GM10847 (cell line): ENCODE data around the gene SUGCT.

ENCODE experiments used
- POLR2A ChIP-seq: IDR thresholded peaks from 2 replicates; pipeline ENCODE4 v1.6.1; 2011; ENCODE audit not compliant: insufficient read length; ENCODE audit errors: extremely low read depth

SUGCT gene

DNA sequence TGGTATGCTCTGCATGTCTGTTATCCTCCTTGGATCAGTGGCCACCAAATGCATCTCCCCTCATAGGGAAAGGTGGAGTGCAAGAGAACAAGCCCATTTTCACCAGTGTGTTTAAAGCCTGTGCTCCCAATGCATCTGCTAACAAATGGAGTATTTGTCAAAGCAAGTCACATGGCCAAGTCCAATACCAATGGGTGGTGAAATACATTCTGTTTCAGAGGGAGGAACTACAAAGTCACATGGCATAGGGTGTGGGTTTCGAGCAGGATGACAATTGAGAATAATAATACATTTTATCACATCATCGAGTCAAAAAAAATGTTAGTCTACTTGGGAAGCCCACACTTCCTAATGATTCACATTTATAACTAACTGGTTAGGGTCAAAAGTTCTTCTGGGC lies 62.7 kb downstream of the SUGCT start:
- no peak for TF ChIP-seq POLR2A

DNA sequence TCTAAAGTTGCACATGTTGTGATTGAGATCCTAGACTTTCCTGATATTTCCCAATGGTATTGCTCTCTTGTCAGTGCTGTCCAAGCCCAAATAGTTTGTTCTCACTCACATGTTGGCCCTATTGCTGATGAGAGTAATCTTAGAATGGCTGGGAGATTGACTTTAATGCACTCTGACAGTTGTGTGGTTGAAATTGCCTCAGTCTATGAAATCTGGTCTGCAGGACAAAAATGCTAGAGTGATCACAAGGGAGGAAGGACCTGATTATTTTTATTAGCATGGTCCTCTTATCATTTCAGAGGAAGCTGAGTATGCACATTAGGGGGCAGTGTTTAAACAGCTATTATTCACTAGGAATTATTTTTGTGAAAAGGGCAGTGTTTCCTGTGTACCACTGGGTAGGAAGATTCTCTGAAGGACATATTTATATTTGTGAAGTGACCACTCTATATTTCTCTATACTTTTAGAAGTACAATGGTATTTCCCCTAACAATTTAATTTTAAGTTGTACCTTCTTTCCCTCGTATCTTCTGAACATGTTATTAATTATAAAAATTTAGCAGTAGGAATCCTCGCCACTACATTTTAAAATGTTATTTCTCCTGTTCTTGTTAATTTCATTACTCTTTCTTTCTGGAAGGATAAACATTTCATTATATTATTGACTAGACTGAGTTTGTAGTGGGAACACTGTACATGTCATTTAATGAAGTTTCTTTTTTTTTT lies 64.4 kb downstream of the SUGCT start:
- TF ChIP-seq POLR2A = no peak

DNA sequence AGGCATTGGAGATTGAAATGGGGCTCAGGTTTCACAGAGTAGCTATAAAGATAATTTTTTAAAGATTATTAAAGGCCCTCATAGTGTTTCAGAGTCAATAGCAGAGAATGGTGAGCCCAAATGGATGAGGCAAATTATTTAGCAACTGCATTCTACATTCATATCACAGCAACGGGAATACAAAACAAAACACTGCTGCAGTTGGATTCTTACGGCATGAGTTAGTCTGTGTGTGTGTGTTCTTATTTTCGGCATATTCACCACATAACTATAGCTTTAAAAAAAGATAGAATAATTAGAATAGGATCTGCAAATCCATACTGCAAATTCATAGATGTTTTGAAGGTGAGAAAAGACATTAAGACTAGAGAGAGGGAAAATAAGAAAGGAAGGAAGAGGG lies 66.0 kb downstream of the SUGCT start:
- no peak for TF ChIP-seq POLR2A

DNA sequence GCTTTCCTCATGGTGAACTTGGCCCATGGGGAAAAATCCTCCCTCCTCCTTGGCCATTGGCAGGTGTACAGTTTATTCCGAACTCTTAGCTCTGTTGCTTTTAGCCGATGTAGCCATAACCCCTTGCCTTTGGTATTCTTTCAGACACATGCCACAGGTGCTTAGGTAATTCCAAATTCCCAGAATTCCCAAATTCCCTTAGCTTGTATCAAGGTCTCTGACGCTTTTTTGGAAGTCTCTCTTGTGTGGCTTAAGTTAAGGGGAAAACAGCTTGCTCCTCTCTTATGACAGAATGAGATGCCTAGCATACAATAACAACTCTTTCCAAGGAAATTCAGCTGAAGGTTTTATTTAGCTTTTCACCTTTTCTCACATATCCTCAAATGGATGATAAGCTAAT lies 68.0 kb downstream of the SUGCT start:
- no peak for TF ChIP-seq POLR2A

DNA sequence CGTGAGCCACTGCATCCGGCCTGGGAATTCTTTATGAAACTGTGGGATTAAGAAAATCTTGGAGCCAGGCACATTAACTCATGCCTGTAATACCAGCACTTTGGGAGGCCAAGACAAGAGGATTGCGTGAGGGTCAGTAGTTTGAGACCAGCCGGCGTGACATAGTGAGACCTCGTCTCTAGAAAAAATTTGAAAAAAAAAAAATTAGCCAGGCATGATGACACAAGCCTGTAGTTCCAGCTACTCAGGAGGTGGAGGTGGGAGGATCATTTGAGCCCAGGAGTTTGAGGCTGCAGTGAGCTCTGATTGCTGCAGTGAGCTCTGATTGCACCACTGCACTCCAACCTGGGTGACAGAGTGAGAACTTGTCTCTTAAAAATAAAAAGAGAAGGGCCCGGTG lies 69.8 kb downstream of the SUGCT start:
- TF ChIP-seq POLR2A = no peak

DNA sequence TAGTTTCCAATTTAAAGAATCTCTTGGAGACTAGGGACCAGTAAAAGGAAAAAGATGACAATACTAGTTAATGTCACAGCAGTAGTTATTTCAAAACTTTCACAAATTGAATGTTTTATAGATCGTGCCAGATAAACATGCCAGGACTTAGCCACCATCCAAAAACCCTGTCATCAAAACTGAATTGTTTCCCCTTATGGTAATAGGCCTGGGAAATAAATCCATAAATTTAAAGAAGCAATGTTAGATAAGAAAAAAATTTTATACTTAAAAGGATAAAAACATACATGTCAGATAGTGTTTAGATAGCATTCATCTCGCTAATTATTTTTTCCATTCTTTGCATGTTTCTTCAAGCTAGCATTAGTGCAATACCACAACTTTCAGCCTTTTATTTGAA lies 71.2 kb downstream of the SUGCT start:
- TF ChIP-seq POLR2A = no peak

DNA sequence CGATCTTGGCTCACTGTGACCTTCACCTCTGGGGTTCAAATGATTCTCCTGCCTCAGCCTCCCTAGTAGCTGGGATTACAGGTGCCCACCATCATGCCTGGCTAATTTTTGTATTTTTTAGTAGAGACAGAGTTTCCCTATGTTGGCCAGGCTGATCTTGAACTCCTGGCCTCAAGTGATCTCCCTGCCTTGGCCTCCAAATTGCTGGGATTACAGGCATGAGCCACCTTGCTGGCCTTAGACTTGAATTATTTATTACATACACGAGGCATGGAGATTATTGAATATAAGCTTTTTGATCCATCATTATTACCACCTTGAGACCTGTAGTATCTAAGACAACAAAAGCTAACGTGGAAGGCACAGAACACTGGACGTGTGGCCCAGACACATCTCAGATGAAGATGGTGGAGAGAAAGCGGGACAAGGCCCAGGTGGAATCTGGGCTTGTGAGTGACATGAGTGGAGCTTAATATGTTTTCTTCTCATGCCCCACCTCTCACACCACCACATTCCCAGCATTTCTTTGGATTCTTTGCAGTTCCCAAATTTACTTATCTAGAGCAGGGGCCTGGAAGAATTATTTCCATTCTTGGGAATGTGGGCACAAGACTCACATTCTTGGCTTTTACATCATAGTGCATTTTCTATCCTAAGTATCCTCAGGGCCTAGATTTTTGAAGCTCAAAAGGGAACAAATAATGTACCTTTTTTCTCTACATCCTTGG lies 76.6 kb downstream of the SUGCT start:
- no peak for TF ChIP-seq POLR2A

DNA sequence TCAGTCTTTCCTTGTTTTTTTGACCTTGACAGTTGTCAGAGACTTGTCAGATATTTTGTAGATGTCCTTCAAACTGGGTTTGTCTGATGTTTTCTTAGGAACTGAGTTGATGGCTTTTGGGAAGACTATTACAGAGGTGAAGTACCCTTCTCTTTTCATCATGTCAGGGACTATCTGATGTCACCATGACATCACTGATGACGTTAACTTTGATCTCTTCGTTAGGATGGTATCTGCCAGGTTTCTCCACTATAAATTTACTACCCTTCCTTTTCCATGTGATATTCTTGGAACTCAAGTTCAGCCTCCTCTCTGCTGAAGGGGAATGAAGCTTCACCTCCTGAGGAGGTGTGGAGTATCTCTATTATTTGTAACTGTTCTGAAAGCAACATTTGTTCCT lies 78.5 kb downstream of the SUGCT start:
- TF ChIP-seq POLR2A = no peak

DNA sequence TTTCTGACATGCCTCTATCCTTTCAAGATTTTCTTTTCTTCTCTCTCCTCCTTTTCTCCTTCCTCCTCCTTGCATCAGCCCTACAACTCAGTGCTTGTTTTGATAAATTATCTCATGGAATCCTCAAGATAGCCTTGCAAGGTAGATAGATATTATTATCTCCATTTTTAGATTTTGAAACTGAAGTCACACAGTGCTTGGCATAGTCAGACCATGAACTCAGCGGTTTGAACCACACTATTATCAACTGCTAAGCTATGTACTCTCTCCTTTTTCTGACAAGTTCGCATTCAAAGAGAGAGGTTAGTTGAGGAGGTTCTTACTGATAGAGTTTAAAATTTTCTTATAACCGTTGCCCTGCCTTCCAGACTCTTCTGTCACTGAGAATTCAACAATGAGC lies 79.1 kb downstream of the SUGCT start:
- TF ChIP-seq POLR2A = no peak

DNA sequence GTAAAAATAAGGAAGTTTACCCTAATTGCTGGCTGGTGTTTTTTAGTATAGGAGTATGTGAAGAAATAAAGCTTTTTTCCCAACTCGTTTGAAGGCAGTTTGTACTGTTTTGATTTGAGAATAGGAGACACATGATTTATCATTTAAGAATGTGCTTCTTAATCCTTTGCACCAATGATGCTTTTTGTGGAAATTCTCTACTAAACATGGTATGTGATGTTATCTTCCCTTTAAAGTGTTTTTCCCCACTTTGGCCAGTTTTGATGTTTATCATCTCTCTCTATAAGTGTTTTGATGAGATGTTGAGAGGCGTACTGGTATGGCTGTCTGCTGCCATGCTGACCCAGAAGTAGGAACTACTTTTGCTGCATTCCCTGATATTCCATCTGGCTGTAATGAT lies 85.1 kb downstream of the SUGCT start:
- TF ChIP-seq POLR2A = no peak

DNA sequence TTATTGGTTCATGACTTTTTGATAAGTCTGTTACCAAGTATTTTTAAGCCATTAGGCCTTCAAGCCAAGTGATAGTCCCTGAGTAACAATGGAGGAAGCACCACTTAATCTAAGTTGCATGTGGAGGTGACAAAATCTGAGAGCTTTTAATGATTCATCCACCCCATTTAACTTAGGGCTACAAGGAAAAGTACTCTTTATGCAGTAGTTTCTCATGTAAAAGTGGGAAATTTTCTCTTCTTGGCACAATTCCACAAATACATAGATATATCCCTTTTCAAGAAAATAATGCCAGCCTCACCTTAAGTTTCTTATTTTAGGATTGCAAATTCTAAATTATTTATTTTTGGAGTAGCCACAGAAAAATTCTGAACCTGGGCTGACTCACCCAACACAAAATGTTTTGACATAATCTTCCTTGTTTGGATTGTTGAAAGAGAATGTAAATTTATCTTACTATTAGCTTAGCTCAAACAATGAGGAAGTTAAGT lies 85.7 kb downstream of the SUGCT start:
- TF ChIP-seq POLR2A = no peak

DNA sequence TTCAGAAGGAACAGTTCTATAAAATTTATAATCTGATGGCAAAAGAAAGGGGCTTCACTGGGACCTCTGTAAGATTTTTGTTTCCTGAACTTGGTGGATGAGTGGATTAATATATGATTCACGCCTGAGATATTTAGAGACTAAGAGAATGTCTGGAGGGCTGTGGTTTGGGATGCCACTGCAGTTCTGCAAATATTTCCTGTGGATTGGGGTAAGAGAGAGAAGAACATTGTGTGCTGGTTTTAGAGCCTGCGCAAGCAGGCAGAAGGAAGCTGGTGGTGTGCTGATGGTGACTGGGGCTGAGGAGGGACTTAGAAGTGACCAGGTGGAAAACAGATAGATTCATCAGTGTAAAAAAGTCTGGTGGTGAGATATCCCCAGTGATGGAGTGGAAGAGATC lies 87.0 kb downstream of the SUGCT start:
- TF ChIP-seq POLR2A = no peak

DNA sequence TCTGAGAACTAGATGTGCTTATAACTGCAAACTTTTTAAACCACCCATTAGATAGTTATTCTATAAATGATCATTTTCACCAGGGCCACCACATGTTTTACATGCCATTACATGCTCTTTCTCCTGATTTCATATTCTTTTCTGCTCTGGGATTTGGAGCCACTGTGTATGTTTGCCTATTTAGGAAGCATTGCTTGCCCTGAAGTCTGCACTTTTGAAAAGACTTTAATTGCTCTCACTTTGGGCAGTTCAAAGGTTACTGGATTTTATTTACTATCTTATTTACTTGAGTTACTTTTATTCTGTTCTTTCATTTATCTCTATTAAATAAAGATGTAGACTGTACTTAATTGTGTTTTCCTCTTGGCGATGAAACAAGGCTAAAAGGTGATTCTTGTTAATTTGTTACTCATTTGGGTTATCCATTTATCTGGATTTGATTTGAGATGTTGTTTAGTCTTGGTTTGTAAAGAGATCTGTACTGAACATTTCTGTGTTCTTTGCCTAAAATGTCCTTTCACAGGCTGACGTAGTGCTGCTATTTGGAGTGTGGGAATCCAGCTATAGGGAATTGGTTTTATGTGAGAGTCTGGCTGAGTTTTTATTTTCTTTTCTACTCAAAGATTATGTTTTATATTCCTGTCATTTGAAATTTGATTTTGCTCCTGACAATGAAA lies 88.8 kb downstream of the SUGCT start:
- no peak for TF ChIP-seq POLR2A

DNA sequence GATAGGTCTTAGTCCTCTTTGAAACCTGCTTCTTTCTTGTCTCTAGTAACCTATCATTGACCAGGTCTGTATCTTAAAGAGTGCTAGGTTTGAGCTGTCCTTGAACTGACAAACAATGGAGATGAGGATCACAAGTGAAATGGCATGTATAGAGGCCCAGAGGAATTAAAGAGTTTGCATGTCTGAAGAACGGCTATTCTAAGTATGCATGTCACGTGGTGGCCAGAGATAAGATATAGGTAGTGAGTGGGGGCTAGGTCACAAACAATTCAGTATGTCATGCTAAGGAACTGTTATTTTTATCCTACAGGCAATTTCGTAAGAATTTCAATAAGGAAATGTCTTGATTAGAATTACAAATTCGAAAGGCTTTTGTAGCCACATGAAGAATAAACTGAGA lies 95.3 kb downstream of the SUGCT start:
- TF ChIP-seq POLR2A = no peak

DNA sequence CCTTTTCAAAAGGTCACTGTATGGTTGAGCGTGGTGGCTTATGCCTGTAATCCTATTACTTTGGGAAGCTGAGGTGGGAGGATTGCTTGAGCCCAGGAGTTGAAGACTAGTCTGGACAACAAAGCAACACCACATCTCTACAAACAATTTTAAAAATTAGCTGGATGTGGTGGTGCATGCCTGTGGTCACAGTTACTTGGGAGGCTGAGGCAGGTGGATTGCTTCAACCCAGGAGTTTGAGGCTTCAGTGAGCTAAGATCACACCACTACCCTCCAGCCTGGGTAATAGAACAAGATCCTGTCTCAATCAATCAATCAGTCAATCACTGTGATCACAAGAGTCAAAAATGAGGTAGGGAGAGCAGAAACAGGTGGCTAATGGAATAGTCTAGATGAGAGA lies 97.0 kb downstream of the SUGCT start:
- TF ChIP-seq POLR2A = no peak

DNA sequence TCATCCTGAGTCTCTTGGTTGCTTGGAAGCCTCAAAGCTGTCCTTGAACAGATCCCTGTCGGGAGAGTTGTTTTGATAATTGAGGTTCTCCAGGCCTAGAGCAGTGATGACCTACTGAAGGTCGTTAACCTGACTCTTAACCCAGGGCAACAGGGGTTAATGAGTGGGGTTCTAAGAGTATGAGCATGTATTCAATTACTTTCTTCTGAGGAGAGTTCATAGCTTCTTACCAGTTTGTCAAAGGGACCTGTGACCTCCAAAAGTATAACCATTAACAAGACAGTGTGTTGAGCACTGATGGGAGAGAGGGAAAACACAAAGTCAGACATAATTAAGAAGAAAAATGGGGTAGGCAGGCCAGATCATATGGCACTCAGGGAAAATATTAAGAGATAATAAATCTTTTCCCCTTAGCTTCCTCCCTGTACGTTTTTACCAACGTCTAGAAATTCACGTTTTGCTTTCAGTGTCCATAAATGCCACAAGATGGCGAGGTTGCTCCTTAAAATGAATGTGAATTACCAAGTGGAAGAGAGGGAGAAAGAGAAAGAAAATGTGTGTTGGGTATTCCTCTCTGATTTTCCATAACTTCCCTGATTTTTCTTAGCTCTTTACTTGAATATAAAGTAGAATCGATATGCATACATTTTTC lies 97.6 kb downstream of the SUGCT start:
- TF ChIP-seq POLR2A = no peak
